ENCODE results near the gene DEPDC5. TPM values are rescaled to one million over a fixed set of nuclear protein-coding genes. Genes with fewer than 3 reads are reported as not detected.

DEPDC5 gene
- total RNA-seq, 2 experiments from 2014 or later, result 43.6 to 46.6 TPM

- no peak for ATAC-seq (ENCODE audit: low read depth)
- Mint-ChIP-seq H3K27ac (no peak overlapping the region), H3K36me3 (peaks cover 11% of the 10 kb centered on the region), H3K4me3 (no peak overlapping the region), H3K9me3 (no peaks in the 10 kb centered on the region), H3K27me3 (no peaks in the 10 kb centered on the region), H3K4me1 (no peaks in the 10 kb centered on the region)
- no peak for DNase-seq
- POLR2A ChIA-PET, result no interaction called here
Measured at GRCh38 chr22:31853736-31854495, 100.1 kb downstream of the DEPDC5 start.

- Mint-ChIP-seq H3K4me3 (no peak overlapping the region), H3K27ac (no peak overlapping the region), H3K27me3 (no peaks in the 10 kb centered on the region), H3K4me1 (no peaks in the 10 kb centered on the region), H3K9me3 (no peaks in the 10 kb centered on the region), H3K36me3 (peaks cover 8% of the 10 kb centered on the region)
- DNase-seq (no peak), ATAC-seq (ENCODE audit: low read depth) (no peak)
- POLR2A ChIA-PET, result no interaction called here
Measured at GRCh38 chr22:31857247-31857646, 103.4 kb downstream of the DEPDC5 start.

- Mint-ChIP-seq H3K36me3 (peaks cover 8% of the 10 kb centered on the region), H3K27me3 (no peaks in the 10 kb centered on the region), H3K27ac (no peak overlapping the region), H3K9me3 (no peaks in the 10 kb centered on the region), H3K4me1 (no peaks in the 10 kb centered on the region), H3K4me3 (no peak overlapping the region)
- POLR2A ChIA-PET, result no interaction called here
- DNase-seq, result no peak
- ATAC-seq (ENCODE audit: low read depth), result no peak
Measured at GRCh38 chr22:31861226-31861840, 107.5 kb downstream of the DEPDC5 start.

- DNase-seq (no peak), ATAC-seq (ENCODE audit: low read depth) (no peak)
- no peaks in the 10 kb centered on the region for H3K9me3 Mint-ChIP-seq
- H3K27ac Mint-ChIP-seq, result no peak overlapping the region
- no peaks in the 10 kb centered on the region for H3K27me3 Mint-ChIP-seq
- no peak overlapping the region for H3K4me3 Mint-ChIP-seq
- POLR2A ChIA-PET, result no interaction called here
- H3K36me3 Mint-ChIP-seq, result peaks cover 4% of the 10 kb centered on the region
- H3K4me1 Mint-ChIP-seq, result peaks cover 2% of the 10 kb centered on the region
Measured at GRCh38 chr22:31866918-31867317, 113.1 kb downstream of the DEPDC5 start.

- Mint-ChIP-seq H3K36me3 (peaks cover 6% of the 10 kb centered on the region), H3K27me3 (no peaks in the 10 kb centered on the region), H3K4me1 (peaks cover 2% of the 10 kb centered on the region), H3K4me3 (no peak overlapping the region), H3K27ac (no peak overlapping the region), H3K9me3 (no peaks in the 10 kb centered on the region)
- ATAC-seq (ENCODE audit: low read depth) (no peak), DNase-seq (no peak)
- POLR2A ChIA-PET, result no interaction called here
Measured at GRCh38 chr22:31867386-31868153, 113.8 kb downstream of the DEPDC5 start.

GRCh38 chr22:31869739-31870138 is 115.9 kb downstream of the DEPDC5 start:
- Mint-ChIP-seq H3K9me3 (no peaks in the 10 kb centered on the region), H3K27me3 (no peaks in the 10 kb centered on the region), H3K4me1 (peaks cover 7% of the 10 kb centered on the region), H3K27ac (no peak overlapping the region), H3K4me3 (no peak overlapping the region), H3K36me3 (peaks cover 10% of the 10 kb centered on the region)
- POLR2A ChIA-PET, result no interaction called here
- DNase-seq (no peak), ATAC-seq (ENCODE audit: low read depth) (no peak)

GRCh38 chr22:31870890-31871289 is 117.1 kb downstream of the DEPDC5 start:
- no peak overlapping the region for H3K4me3 Mint-ChIP-seq
- DNase-seq, result no peak
- H3K4me1 Mint-ChIP-seq, result peaks cover 8% of the 10 kb centered on the region
- H3K9me3 Mint-ChIP-seq, result no peaks in the 10 kb centered on the region
- H3K36me3 Mint-ChIP-seq, result peaks cover 11% of the 10 kb centered on the region
- no peaks in the 10 kb centered on the region for H3K27me3 Mint-ChIP-seq
- POLR2A ChIA-PET, result no interaction called here
- no peak overlapping the region for H3K27ac Mint-ChIP-seq
- no peak for ATAC-seq (ENCODE audit: low read depth)

GRCh38 chr22:31871480-31871879 is 117.7 kb downstream of the DEPDC5 start:
- Mint-ChIP-seq H3K36me3 (peaks cover 13% of the 10 kb centered on the region), H3K9me3 (no peaks in the 10 kb centered on the region)

GRCh38 chr22:31872209-31872608 is 118.4 kb downstream of the DEPDC5 start:
- no peaks in the 10 kb centered on the region for H3K9me3 Mint-ChIP-seq
- POLR2A ChIA-PET, result interaction anchor here (0.6 kb wide), 1 partner anchor 75 kb away, joined by 4 read pairs; no protein-coding TSS in a partner anchor
- no peak for ATAC-seq (ENCODE audit: low read depth)
- H3K36me3 Mint-ChIP-seq, result peaks cover 13% of the 10 kb centered on the region
- H3K4me1 Mint-ChIP-seq, result peaks cover 9% of the 10 kb centered on the region
- H3K4me3 Mint-ChIP-seq, result no peak overlapping the region
- H3K27ac Mint-ChIP-seq, result no peak overlapping the region
- DNase-seq, result no peak
- no peaks in the 10 kb centered on the region for H3K27me3 Mint-ChIP-seq

More at GRCh38 chr22:31871480-31871879, 117.7 kb downstream of the DEPDC5 start:
- ATAC-seq (ENCODE audit: low read depth) (no peak), DNase-seq (no peak)
- no peak overlapping the region for H3K4me3 Mint-ChIP-seq
- POLR2A ChIA-PET, result no interaction called here
- no peaks in the 10 kb centered on the region for H3K27me3 Mint-ChIP-seq
- peaks cover 9% of the 10 kb centered on the region for H3K4me1 Mint-ChIP-seq
- H3K27ac Mint-ChIP-seq, result peak overlapping the region; percentile 11

- Mint-ChIP-seq H3K4me1 (peaks cover 9% of the 10 kb centered on the region), H3K36me3 (peaks cover 15% of the 10 kb centered on the region), H3K4me3 (no peak overlapping the region), H3K9me3 (no peaks in the 10 kb centered on the region), H3K27ac (no peak overlapping the region), H3K27me3 (no peaks in the 10 kb centered on the region)
- POLR2A ChIA-PET, result no interaction called here
- ATAC-seq (ENCODE audit: low read depth) (no peak), DNase-seq (no peak)
Measured at GRCh38 chr22:31874821-31875220, 121.0 kb downstream of the DEPDC5 start.

- DNase-seq (no peak), ATAC-seq (ENCODE audit: low read depth) (no peak)
- H3K27ac Mint-ChIP-seq, result no peak overlapping the region
- H3K4me1 Mint-ChIP-seq, result peaks cover 8% of the 10 kb centered on the region
- H3K9me3 Mint-ChIP-seq, result no peaks in the 10 kb centered on the region
- H3K36me3 Mint-ChIP-seq, result peaks cover 13% of the 10 kb centered on the region
- POLR2A ChIA-PET, result interaction anchor here (0.5 kb wide), 1 partner anchor 79 kb away, joined by 5 read pairs; no protein-coding TSS in a partner anchor
- H3K4me3 Mint-ChIP-seq, result no peak overlapping the region
- H3K27me3 Mint-ChIP-seq, result no peaks in the 10 kb centered on the region
Measured at GRCh38 chr22:31876156-31876920, 122.5 kb downstream of the DEPDC5 start.

GRCh38 chr22:31879585-31879984 is 125.8 kb downstream of the DEPDC5 start:
- H3K4me1 Mint-ChIP-seq, result peaks cover 1% of the 10 kb centered on the region
- POLR2A ChIA-PET, result no interaction called here
- no peaks in the 10 kb centered on the region for H3K27me3 Mint-ChIP-seq
- no peaks in the 10 kb centered on the region for H3K9me3 Mint-ChIP-seq
- DNase-seq (no peak), ATAC-seq (ENCODE audit: low read depth) (no peak)
- no peak overlapping the region for H3K27ac Mint-ChIP-seq
- H3K4me3 Mint-ChIP-seq, result no peak overlapping the region
- peaks cover 14% of the 10 kb centered on the region for H3K36me3 Mint-ChIP-seq

- DNase-seq (no peak), ATAC-seq (ENCODE audit: low read depth) (no peak)
- Mint-ChIP-seq H3K9me3 (no peaks in the 10 kb centered on the region), H3K27ac (no peak overlapping the region), H3K4me3 (no peak overlapping the region), H3K27me3 (no peaks in the 10 kb centered on the region), H3K4me1 (no peaks in the 10 kb centered on the region), H3K36me3 (peaks cover 13% of the 10 kb centered on the region)
- POLR2A ChIA-PET, result no interaction called here
Measured at GRCh38 chr22:31881200-31881599, 127.4 kb downstream of the DEPDC5 start.
